ENCODE measurements around the gene LPAR6.

The LPAR6 gene

DNA sequence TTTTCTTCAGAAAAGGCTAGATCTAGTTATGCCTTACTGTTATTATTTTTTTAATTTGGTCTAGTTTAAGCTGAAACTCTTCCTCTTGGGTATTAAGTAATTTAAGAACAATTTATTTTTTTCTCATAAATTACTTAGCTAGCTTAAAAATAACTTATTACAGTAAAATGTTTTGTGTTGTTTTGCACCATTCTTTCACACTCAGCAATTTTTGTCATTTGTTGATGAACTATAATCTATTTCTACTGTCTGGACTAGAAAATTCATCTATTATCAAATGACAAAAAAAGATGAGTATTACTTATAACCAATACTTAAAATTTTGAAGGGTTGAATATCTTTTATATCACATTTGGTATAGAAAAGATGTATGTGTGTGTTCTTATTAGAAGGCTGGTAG, 1.6 kb upstream of the LPAR6 start:
- DNase-seq = no peak

- peak; percentile 38 for DNase-seq
Observed at GRCh38 chr13:48411841-48412531, 927 bp downstream of the LPAR6 start.

- no peak for DNase-seq
Observed at GRCh38 chr13:48411147-48411794, 1.6 kb downstream of the LPAR6 start.

- DNase-seq = no peak
Observed at GRCh38 chr13:48410199-48410598, 2.7 kb downstream of the LPAR6 start.

DNA sequence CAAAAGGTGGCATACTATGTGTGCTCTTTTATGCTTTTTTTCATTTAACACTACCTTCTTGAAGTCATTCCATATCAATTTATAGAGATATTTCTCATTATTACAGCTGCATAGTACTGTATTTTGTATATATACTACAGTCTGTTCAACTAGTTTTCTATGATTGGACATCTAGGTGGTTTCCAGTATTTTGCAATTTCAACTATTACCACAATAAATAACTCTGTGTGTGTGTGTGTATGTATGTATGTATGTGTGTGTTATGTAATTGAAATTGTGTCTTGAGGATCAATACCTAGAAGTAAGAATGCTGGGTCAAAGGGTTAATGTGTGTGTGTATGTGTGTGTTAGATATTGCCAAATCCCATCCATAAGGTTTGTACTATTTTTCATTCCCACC, 7.0 kb downstream of the LPAR6 start:
- no peak for DNase-seq

- DNase-seq = no peak
Observed at GRCh38 chr13:48404952-48405351, 8.0 kb downstream of the LPAR6 start.

DNA sequence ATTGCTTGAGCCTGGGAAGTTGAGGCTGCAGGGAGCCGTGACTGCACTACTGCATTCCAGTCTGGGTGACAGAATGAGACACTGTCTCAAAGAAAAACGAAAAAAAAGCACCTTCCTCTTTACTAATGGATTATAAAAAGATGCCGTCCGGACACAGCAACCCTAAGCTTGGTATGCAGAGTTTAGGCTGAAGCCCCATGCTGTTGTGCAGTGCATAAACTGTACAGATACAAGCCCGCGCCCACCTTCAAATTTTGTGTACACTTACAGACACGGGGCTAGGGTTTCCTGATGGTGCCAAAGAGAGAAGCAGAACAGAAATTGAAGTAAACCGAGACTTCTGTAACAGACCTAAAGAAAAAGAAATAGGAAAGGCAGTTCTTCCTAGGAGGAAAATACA, 9.0 kb downstream of the LPAR6 start:
- DNase-seq = no peak

DNA sequence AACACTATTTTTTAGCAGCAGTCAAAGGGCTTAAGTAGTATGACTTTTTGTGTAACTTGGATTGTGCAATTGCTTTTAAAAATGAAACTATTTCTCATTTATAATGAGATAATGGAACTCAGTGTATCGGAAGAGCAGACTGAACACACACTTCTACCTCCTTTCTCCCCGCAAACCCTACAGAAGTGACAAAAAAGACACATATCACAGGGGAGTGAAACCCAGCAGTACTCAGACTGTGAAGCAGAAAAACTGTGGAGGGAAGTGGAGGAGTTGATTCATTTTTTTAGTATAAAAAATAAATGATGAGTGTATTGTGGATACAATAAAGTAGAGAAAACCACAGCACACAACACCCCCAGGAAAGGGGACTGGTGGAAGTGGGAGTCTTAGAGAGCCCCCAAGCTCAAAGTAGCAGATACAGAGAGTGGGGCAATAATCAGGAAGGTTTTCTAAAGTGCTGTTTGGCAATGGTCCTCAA, 9.7 kb downstream of the LPAR6 start:
- no peak for DNase-seq

- DNase-seq = no peak
Observed at GRCh38 chr13:48402325-48402932, 10.5 kb downstream of the LPAR6 start.

DNA sequence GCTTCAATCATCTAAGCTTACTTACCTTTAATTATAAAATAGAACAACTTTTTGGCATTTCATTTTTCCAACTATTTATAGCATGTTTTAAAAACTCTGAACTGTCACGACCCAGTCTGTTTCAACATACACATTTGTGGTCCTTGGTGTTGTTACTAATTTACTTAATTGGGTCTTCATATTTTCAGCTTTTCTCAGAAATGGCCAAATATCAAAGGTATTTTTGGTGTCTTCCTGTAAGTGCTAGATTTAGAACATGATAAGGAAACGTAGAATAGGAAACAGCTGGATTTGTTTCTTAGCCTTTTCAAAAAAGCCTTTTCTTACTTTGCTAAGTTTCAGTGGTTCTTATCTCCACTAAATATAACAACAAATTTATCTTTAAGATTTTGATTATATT, 11.4 kb downstream of the LPAR6 start:
- DNase-seq = no peak

DNA sequence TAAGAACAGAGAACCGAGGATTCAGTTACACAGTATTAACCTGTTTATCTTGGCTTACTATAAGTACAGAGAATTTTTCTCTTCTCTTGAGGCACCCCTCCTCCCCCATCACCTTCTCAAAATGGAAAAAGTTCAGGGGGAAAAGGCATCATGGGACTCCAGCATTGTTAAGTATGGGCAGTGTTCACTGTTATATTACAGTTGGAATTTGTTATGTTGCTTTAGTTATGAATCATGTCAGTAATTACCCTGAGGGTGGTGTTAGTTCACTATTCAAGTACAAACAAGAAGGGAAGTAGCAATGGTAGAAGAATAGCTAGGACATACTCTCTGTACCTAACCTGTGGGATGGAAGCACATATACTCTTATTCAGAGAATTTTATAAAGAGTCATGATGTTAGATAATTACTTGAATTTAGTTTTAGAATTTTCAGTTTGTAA, 12.0 kb downstream of the LPAR6 start:
- DNase-seq = no peak

DNA sequence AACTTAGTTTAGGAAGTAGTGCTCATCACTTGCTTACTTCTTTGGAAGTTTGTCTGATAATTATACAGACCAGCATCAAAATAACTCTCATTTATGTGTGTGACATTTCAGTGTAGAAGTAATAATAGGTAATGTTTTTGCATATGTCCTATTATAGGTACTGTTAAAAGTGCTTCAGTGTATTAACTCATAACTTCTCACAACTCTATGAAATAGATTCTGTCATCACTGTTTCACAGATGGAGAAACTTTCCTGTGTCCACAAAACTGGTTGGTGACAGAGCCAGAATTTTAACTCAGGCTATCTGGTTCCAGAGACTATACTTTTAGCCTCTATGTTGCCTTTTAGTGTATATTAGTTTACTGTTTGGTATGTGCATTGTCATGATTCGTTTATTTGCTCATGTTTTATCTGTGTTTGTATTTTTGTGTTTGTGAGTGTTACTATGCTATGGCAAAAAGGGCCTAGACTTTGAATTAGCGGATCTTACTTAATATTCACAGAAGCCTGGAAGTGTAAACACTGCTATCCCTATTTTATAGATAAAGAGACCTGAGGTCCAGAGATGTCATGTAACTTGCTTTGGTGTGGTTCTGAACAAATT, 12.7 kb downstream of the LPAR6 start:
- DNase-seq = no peak

DNA sequence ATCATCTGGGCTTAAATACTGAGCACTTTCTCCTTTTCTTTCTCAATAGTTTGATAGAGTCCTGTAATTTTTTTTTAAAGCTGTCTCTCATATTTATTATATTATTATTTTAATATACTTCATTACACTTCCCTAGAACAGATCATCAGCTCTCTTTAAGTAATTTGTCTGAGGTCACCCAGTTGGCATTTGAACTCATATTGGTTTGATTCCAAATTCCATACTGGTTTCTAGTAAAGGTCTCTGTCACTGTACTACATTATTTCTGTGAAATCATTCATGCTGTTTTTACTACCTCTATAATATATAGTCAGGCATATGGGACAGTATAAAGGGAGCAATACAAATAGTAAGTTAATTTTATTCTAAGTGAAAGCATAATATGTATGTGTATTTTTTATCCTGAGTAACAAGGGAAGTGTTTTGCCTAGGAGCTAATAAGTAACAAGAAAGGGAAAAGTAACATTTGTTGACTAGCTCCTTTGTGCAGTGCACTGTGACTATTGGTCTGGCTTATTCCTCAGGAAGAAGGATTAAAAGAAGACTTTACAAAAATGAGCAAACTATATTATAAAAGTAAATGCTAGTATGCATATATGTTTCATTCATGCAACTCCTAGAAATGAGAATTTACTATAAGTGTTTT, 14.3 kb downstream of the LPAR6 start:
- DNase-seq = no peak

DNA sequence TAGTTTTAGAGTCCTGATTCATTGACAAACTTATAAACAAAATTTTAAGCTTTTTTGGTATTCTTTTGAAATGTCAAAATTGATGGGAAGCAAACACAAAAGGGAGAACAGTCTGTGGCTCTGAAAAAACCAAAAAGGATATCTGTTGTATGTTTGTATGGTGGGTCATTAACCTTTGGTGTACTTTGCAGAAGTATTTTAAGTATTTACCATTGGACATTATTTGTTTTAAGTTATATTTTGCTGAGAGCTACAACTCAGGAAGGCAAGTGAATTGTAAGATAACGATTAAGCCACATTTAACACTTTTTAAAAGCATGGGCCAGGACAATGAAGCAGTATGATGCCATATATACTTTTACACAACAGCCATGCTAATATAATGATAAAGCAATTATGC, 15.2 kb downstream of the LPAR6 start:
- DNase-seq = no peak

- DNase-seq = no peak
Observed at GRCh38 chr13:48393698-48394085, 19.2 kb downstream of the LPAR6 start.

- no peak for DNase-seq
Observed at GRCh38 chr13:48393030-48393697, 19.7 kb downstream of the LPAR6 start.

GRCh38 chr13:48391257-48391656, 21.7 kb downstream of the LPAR6 start:
- no peak for DNase-seq

GRCh38 chr13:48386816-48387215, 26.1 kb downstream of the LPAR6 start:
- no peak for DNase-seq

DNA sequence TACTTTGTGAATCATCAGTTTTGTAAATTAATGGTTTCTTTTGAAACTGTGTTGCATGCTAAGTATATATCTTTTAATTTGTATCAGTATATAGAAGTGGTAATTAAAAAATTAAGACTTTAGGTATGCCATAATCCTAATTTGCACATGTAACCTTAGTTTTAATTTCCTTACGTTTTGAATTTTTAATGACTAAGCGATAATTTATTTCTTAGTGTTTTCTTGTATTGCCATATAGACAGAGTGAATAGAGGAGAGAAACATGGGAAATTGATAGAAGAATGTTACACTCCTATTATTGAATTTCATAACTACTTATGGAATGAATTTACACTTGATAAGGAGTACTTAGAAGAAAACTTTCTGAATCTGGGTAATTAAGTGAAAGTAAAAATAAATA, 29.5 kb downstream of the LPAR6 start:
- no peak for DNase-seq

- no peak for DNase-seq
Observed at GRCh38 chr13:48380581-48380980, 32.3 kb downstream of the LPAR6 start.

DNA sequence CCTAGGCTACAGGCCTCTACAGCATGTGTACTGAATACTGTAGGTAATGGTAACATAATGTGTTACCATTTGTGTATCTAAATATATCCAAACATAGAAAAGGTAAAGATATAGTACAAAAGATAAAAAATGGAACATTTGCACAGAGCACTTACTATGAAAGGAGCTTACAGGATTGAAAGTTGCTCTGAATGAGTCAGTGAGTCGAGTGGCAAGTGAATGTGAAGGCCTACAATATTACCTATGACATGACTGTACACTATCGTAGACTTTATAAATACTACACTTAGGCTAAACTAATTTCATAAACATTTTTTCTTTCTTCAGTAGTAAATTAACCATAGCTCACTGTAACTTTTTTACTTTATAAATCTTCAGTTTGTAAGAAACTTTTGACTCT, 35.1 kb downstream of the LPAR6 start:
- DNase-seq = no peak

DNA sequence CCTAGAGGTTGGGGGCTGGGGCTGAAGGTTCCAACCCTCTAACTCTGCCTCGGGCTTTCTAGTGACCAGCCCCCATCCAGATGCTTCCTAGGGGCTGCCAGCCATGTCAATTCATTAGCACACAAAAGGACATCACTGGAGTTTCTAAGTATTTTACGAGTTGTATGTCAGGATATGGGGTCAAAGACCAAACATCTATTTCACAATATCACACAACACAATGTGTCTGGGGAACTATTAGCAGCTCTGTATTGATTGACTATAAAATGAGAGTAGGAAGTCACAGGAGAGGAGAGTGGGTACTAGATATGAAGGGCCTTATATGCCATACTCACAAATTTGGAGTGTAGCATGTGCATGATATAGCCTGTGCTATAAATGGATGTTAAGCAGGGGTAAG, 42.1 kb downstream of the LPAR6 start:
- no peak for DNase-seq

DNA sequence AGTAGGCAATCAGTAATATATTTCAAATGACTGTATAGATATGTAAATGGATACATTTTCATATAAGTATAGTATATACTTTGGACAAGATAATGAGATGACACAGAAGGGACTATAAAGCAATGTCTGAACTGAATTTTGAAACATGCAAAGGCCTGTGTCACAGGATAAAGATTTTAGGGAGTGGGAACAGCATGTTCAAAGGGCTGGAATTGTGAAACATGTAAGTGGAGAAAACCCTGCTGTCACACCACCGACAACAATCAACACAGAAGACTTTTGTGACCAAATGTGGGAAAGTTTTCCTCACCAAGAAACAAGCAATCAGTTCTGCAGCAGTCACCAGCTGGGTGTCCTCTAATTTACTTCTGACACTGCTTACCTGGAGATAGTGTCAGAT, 42.9 kb downstream of the LPAR6 start:
- DNase-seq = no peak
